ENCODE data around the gene ATMIN. TPM values are rescaled to one million over a fixed set of nuclear protein-coding genes. Genes with fewer than 3 reads are reported as not detected.

Gene ATMIN
- polyA plus RNA-seq, 3 donors, result 38.7 to 48.3 (median 44.5) TPM

DNA sequence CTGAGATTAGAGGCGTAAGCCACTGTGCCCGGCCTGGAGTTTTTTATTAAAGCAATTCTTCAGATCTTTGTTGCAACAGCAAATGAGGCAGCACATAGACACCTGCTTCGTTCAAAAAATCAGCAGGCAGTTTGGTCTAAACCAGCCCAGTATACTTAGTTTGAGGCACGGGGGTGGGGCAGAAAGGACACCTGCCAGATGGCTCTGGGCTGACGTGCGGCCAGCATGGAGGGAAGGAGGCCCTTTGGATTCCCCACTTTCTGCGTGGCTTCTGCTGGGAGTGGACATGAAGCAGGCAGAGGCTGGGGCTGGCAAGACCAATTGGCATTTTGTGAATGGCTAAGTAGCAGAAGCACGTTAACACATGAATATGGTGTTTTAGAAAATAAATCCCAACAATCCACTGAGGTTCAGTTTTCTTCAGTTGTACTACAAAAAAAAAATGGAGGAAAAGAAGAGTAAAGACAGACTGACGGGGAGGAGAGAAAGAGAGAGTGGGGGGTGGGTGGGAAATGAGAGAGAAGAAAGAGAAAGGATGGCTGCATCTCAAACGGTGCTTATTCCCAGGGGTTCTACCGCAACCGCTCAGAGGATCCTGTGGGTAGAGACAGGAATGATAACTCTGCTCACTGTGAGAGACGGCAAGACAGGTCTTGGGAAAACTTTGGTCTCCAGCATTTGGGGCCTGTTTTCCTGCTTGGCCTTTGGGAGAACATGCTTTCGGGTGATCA is 25.1 kb downstream of the ATMIN start:
- no peak for DNase-seq

- no peak for DNase-seq
Measured at GRCh38 chr16:81061307-81061640, 25.6 kb downstream of the ATMIN start.

- DNase-seq, result no peak
Measured at GRCh38 chr16:81061871-81062608, 26.4 kb downstream of the ATMIN start.

DNA sequence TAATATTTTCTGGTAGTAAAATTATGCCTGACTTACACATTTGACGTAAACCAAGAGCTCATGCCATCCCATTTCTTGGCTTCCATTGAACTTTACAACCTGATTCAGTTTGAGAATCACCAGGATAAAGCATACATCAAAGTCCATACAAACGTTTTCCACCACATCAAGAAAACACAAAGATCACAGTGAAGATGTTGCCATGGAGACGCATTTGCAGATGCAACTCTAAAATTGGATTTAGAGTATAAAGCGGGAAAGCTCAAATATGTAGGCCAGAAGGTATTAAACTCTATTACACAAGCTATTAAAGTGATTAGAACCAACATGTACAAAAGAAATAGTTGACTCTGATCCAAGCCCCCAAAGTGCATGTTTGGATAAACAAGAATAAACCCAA is 31.0 kb downstream of the ATMIN start:
- peak; percentile 27 for DNase-seq

DNA sequence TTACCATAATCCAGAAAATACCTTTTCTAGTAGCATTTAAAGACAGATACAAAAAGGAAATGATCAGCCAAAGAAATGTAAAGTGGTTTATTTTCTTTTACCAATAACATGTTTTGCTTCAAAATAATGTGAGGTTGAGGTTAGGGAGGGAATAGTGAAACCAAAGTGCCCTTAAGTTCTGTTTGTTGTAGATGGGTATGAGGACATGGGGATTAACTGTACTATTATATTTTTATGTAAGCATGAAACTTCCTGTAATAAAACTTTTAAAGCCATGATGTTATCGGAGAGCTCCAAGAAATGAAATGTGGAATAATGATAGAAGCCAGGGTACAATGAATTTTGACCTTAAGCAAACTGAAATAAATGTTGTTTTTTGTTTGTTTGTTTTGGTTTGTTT is 31.5 kb downstream of the ATMIN start:
- no peak for DNase-seq

- DNase-seq, result no peak
Measured at GRCh38 chr16:81069063-81069462, 33.4 kb downstream of the ATMIN start.

- no peak for DNase-seq
Measured at GRCh38 chr16:81070979-81071378, 35.3 kb downstream of the ATMIN start.

DNA sequence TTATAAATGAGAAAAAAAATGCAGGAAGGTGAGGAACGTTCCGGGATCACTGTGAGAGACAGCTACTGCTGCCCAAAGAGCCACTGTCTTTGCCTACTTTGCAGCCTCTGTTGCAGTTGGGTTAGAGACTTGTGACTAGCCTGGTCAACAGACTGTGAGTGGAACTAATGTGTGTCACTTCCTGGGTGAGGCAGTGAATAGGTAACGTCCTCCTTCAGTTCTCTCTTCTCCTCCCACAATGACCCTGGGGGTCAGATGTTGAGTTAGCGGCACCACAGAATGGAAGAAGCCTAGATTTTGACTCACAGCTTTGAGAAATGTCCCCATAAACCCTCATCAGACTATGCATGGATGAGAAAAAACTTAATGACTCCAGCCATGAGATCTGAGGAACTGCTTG is 36.2 kb downstream of the ATMIN start:
- no peak for DNase-seq

DNA sequence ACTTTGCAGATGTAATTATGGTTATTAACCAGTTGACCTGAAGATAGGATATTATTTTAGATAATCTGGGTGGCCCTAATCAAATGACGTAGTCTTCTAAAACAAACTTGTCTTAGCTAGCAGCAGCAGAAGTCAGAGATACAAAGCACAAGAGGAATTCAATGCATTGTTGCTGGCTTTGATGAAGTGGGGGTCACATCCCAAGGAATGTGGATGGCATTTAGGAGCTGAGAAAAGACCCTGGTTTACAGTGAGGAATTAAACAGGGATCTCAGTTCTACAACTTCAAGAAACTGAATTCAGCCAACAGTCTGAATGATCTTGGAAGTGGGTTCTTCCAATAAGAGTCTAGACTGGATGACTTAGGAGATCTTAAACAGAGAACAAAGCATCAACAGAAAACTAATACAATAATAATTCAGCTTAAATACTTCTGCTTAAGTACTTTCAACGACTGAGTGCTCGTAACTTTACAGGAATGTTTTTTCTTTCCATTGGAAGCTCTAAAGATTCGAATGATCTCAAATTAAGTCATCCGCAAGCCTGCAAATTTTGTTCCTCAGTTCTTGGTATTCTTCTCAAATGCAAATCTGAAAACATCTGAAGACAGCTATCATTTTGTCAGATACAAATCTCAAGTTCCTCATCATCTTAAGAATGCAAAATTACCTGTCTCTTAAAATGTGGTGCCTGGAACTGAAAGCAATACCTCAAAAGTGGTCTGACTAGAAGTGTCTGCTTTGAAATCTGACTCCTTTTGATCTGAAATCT is 38.1 kb downstream of the ATMIN start:
- DNase-seq, result no peak

DNA sequence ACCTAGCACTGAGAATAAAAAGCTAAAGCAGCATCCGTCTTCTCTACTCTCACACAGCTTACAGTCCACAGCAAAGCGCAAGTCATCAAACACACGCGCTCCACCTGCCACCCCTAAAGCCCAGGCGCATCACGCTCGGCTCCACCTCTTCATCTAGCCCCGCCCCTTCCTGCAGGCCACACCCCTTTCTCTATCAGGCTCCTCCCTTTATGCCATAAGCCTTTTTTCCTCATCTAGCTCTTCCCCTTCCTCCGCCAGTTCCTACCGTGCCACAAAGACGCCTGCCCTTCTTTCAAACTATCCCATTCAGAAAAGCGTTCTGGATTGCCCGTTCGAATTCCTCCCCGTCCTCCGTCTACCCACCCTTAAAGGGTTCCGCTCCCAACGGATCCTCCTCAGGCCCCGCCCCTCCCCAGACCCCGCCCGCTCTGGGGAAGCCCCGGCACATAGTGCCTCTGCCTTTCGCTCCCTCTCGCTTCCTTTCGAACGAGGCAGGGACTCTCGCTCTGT is 41.0 kb downstream of the ATMIN start:
- DNase-seq, result peak; percentile 88

DNA sequence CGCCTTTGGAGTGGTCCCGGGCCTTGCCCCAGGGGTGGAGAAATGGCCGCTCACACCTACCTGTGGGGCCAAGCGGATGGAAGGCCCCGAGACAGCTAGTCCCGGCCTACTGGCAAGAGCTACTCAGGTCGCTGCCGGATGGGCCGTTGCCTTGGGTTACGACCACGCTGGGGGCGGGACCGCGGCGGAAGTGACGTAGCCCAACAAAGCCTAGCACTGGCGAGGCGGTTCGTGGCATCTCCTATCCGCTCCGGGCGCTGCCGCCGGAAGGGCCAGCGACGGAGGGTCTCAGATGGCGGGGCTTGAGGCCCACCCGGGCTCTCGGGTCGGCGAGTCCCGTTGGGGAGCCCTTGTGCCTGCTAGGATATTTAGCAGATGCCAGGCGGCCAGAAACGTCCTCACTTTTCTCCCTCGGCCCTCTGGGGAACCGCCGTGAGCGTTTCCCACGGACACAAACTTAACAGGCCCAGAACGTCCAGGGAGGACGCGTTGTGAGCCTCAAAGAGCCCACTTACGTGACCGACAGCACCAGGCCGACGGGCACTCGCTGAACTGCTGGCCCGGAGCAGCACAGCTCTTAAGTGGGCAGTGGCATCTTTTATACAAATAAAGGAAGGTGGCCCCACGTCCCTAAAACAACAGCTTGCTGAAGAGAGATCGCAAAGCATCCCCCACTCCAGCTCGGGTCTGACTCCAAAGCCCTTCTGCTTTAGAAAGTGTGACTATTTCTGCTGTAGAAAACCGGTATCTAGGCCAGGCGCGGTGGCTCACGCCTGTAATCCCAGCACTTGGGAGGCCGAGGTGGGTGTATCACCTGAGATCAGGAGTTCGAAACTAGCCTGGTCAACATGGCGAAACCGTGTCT is 41.7 kb downstream of the ATMIN start, which contains the start of gene C16orf46:
TSS of gene C16orf46 (minus strand) at position 163 of the 865 bp plus-strand sequence. CDS start 13,283 bp downstream, outside the sequence.
- DNase-seq, result peak; percentile 97

GRCh38 chr16:81080233-81080632 is 44.6 kb downstream of the ATMIN start:
- DNase-seq, result no peak

DNA sequence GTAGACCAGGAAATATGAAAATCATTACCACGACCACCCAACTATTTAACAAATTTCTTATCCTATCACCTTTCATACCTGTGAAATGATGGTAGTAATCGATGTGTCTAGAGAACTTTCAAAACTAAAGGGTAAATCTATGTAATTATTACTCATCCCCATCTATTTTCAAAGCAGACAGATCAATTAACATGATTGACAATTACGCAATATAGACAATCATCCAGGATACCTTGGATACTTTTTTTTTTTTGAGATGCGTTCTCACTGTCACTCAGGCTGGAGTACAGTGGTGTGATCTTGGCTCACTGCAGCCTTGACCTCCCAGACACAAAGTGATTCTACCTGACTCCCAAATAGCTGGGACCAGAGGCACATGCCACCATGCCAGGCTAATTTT is 45.4 kb downstream of the ATMIN start:
- DNase-seq, result no peak

DNA sequence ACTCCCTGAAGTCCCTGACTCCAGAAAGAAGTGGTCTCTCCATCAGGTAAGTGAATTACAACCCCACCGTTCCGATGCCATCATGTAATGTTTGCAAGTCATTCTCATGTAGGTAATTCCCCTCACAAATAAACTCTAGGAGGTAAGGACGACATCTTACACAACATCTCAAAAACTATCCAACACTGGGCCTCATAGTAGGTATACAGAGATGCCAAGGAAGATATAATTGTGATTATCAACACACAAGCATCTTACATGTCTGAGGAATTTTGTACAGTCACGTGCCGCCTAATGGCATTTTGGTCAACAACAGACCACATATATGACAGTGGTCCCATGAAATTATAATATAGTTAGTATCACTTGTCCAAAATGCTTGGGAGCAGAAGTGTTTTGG is 53.2 kb downstream of the ATMIN start:
- DNase-seq, result no peak

DNA sequence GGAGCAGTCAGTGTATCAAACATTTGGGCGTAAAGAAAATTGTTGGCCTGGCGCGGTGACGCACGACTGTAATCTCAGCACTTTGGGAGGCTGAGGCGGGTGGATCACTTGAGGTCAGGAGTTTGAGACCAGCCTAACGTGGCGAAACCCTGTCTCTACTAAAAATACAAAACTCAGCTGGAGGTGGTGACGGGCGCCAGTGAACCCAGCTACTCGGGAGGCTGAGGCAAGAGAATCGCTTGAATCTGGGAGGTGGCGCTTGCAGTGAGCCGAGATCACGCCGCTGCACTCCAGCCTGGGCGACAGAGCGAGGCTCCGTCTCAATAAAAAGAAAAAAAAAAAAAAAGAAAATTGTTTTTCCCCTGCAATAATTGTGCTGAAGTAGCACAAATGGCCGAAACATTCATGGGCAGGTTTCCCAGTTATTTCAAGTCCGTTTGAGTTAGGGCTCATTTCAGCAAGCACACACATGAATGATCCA is 59.2 kb downstream of the ATMIN start:
- no peak for DNase-seq

DNA sequence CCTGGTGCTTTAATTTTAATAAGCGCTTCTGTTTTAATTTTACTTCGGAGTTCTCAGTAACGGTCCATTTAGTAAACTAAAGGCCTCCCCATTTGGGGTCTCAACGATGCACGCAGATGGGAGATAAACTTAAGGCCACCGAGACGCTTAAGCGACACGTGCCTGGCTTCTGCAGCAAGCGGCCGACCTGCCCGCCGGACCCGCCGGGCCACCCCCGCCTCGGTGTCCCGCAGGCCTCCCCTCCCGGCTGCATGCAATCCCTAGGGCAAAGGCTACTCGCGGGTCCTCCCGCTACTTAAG is 60.0 kb downstream of the ATMIN start:
- no peak for DNase-seq

GRCh38 chr16:81095953-81096714 is 60.5 kb downstream of the ATMIN start, which contains the start of gene GCSH:
TSS of gene GCSH (minus strand) at chr16:81096395. CDS start at chr16:81096278, 117 bp downstream.
- peak; percentile 98 for DNase-seq

DNA sequence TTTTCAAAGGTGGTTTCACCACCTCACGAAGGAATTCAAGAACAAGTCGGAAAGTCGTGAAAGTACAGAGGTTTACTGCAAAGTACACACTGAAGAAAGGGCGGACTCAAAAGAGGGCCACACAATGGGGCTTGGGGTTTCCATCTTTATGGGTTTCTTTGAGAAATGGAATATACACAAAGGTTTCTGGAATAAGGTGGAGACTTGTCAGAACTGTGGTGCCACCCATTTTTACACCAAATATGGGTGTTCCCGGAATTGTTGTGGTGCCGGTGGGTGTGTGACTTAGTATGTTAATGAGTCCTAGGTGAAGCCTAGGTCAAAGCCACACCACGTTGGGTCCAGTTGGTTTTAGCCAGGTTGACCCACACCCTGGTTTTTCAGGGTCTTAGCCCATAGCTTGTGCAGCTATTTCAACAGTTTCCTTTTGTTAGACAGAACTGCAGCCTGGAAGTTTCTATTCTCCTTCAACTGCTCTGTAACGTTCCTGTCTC is 61.1 kb downstream of the ATMIN start:
- DNase-seq, result no peak

Data from renal pelvis (tissue), 4 donors.